D721Med (cell line): Measurements from ENCODE around the gene ENO2.

Source experiments
- DNase-seq: peaks from one replicate; pipeline ENCODE4 v3.0.0; 2011; ENCODE audit warnings: low spot score; ENCODE audit not compliant: insufficient read length
- FAIRE-seq: peaks from 2 replicates; lab custom pipeline; 2011; peaks lifted over from hg19 to GRCh38; lab: Jason Lieb, UNC
- TF ChIP-seq, protein P1 (sequence below): IDR thresholded peaks from 2 replicates; pipeline ENCODE4 v1.5.1; 2012; ENCODE audit warnings: mild to moderate bottlenecking, control low read depth; ENCODE audit not compliant: insufficient read depth; ENCODE audit errors: missing control alignments

The ENO2 gene

DNA sequence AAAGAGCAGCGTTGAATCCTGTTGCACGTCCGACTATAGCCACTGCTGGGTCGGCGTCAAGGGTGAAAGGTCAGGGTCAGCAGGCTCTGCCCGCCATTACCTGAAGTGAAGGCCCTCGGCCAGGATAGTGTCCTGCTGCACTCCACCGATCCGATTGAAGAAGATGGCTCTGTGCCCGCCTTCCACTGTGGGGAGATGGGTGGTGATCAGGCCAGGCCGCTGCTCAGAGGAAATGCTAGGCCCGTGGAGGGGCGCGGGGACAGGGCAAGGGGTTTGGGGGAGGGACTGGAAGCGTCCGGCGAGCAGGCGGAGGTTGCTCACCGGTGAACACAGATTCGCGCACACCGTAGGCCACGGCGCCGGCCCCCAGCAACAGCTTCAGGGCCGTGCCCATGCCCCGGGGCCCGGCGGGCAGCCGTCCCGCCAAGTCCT lies 55.7 kb downstream of the ENO2 start:
- FAIRE-seq (no peak), DNase-seq (no peak)
- TF ChIP-seq, protein P1, sequence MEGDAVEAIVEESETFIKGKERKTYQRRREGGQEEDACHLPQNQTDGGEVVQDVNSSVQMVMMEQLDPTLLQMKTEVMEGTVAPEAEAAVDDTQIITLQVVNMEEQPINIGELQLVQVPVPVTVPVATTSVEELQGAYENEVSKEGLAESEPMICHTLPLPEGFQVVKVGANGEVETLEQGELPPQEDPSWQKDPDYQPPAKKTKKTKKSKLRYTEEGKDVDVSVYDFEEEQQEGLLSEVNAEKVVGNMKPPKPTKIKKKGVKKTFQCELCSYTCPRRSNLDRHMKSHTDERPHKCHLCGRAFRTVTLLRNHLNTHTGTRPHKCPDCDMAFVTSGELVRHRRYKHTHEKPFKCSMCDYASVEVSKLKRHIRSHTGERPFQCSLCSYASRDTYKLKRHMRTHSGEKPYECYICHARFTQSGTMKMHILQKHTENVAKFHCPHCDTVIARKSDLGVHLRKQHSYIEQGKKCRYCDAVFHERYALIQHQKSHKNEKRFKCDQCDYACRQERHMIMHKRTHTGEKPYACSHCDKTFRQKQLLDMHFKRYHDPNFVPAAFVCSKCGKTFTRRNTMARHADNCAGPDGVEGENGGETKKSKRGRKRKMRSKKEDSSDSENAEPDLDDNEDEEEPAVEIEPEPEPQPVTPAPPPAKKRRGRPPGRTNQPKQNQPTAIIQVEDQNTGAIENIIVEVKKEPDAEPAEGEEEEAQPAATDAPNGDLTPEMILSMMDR: no peak
